GM13976 (cell line): ENCODE results near the gene LAMC1.

ENCODE experiments used
- DNase-seq: peaks from one replicate; pipeline ENCODE4 v3.0.0; 2012; ENCODE audit warnings: low spot score
- CTCF ChIP-seq: IDR thresholded peaks from 2 replicates; pipeline ENCODE4 v1.5.1; 2012; ENCODE audit warnings: borderline replicate concordance, mild to moderate bottlenecking; ENCODE audit not compliant: insufficient read depth; ENCODE audit errors: extremely low read depth, missing control alignments, control extremely low read depth
- in situ Hi-C: fragments of 300-500 bp; cut with MboI; formaldehyde crosslinking; loops from one replicate; pipeline ENCODE4 v1.12.0; 2022; ENCODE audit warnings: low sequenced_read_pairs, mixed read lengths, inconsistent platforms; ENCODE audit not compliant: unreplicated experiment

LAMC1 gene

GRCh38 chr1:183165456-183165855 lies 142.2 kb downstream of the LAMC1 start:
- TF ChIP-seq CTCF = no peak

GRCh38 chr1:183166454-183166853 lies 143.2 kb downstream of the LAMC1 start:
- DNase-seq = no peak
- in situ Hi-C loops = no loop called here
- TF ChIP-seq CTCF = no peak

More at GRCh38 chr1:183165456-183165855, 142.2 kb downstream of the LAMC1 start:
- no peak for DNase-seq
- in situ Hi-C loops = no loop called here

- no peak for DNase-seq
- TF ChIP-seq CTCF = no peak
- in situ Hi-C loops = no loop called here
Observed at GRCh38 chr1:183167676-183168075, 144.5 kb downstream of the LAMC1 start.

- DNase-seq = no peak
- no peak for TF ChIP-seq CTCF
- in situ Hi-C loops = no loop called here
Observed at GRCh38 chr1:183168308-183168707, 145.1 kb downstream of the LAMC1 start.

- no peak for TF ChIP-seq CTCF
- DNase-seq = no peak
- in situ Hi-C loops = no loop called here
Observed at GRCh38 chr1:183173828-183174227, 150.6 kb downstream of the LAMC1 start.

GRCh38 chr1:183175631-183176030 lies 152.4 kb downstream of the LAMC1 start:
- TF ChIP-seq CTCF = no peak
- in situ Hi-C loops = no loop called here
- no peak for DNase-seq

- no peak for DNase-seq
- no peak for TF ChIP-seq CTCF
- in situ Hi-C loops = no loop called here
Observed at GRCh38 chr1:183178545-183178944, 155.3 kb downstream of the LAMC1 start.
